NCI-H2171 (cell line): ENCODE data around the gene DNAI2.
"Not testable (repeated sequence)": the region's sequence is repeated elsewhere in the genome, so short reads cannot be mapped to it uniquely, and the experiment has no call there.

Experiments
- DNase-seq: peaks from one replicate; lab custom pipeline; 2025; lab: John Stamatoyannopoulos, UW

The DNAI2 gene

DNA sequence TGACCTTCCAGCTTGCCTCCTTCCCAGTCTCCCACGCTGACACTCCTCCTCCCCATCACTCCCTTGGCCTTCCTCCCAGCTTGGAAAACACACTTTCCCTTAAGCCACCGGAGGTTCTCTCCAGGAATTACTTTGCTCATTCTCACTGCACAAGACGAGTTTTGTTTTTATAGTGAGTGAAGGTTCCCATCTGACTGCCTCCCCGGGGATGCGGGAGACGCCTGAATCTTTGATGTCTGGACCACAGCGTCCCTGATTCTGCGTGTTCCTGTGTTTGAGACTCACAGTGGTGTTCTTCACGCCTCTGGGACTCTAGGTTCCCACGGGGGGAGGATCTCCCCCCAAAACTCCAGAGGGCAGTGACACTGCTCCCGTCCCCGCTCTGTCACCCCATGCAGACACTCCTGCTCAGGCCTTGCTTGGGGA, 2.0 kb downstream of the DNAI2 start:
- DNase-seq = no peak

DNA sequence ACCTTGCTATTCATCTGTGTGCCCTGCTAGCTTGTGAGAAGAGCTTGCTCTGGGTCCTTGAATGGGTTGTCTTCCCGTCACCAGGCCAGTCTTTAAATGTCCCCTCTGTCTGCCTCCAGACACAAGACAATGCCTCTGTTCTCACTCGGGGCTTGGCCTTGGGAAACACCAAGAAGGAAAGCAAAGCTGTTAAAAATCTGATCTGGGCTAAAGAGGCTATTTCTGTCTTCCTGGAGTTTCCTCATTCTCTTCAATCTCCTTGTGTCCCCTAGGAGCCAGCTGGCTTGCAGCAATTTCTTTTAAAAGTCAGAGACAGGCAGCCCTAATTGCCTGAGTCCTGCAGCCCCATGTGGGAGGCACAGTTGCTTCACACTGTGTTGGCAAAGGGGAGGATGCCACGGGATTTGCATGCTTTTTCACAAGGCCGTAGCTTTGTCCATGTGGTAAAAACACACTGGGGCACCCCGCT, 2.5 kb downstream of the DNAI2 start:
- no peak for DNase-seq

DNA sequence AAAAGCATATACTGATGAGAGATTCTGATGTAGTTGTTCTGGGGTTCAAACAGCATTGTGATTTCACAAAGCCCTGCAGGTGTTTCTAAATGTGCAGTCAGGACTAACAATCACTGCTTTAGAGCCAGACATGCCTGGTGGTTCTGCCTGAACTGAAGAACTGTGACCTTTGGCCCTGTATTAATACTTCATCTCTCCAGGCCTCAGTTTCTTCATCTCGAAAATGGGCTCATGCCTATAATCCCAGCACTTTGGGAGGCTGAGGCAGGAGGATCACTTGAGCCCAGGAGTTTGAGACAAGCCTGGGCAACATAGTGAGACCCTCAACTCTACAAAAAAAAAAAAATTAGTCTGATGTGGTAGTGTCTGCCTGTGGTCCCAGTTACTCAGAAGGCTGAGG, 3.9 kb downstream of the DNAI2 start:
- DNase-seq = no peak

DNA sequence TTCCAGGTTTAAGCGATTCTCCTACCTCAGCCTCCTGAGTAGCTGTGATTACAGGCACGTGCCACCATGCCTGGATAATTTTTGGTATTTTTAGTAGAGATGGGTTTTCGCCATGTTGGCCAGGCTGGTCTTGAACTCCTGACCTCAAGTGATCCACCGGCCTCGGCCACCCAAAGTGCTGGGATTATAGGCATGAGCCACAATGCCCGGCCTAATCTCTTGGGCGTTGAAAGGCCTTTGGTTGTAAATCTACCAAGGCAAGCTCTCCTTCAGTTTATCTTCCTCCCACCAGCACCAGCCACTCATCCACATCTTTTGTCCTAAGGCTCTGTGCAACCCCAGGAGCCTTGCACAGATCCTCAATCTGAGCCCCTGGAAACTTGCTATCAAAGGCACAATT, 5.6 kb downstream of the DNAI2 start:
- not testable (repeated sequence) for DNase-seq

DNA sequence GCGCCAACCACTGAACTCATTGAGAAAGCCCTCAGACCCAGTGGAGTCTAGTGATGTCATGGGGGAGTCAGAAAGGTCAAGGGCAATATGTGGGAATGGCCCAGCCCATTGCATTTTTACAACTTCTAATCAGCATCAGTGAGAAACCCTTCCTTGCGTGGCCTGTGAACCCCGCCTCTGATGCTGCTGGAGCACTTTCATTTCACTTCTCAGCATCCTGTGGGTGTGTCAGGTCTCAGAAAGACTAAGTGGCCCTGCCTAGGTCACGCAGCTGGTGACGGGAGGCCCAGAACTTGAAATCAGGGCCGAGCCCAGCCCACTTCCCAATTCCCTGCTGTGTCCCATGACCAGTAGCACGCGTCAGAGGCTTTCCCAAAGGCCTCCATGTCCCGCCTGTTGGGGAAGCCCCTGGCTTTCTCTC, 6.1 kb downstream of the DNAI2 start:
- DNase-seq = no peak

DNA sequence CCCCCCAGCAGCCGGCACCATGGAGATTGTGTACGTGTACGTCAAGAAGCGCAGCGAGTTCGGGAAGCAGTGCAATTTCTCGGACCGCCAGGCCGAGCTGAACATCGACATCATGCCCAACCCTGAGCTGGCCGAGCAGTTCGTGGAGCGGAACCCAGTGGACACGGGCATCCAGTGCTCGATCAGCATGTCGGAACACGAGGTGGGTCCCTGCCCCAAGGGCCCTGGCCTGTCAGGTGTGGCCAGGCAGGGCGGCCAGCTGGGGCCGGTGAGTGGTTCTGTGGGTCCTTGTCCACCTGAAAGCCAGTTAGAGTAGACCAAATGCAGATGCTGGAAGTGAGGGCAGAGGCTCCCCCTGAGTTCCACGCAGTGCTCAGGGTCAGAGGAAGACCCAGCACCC, 7.8 kb downstream of the DNAI2 start:
- DNase-seq = no peak

DNA sequence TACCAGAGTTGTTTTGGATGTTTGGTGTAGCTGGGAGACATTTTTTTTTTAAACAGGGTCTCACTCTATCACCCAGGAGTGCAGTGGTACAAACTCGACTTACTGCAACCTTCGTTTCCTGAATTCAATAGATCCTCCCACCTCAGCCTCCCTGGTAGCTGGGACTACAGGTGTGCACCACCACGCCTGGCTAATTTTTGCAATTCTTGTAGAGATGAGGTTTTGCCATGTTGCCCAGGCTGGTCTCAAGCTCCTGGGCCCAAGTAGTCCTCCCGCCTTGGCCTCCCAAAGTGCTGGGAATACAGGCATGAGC, 8.2 kb downstream of the DNAI2 start:
- DNase-seq = not testable (repeated sequence)

DNA sequence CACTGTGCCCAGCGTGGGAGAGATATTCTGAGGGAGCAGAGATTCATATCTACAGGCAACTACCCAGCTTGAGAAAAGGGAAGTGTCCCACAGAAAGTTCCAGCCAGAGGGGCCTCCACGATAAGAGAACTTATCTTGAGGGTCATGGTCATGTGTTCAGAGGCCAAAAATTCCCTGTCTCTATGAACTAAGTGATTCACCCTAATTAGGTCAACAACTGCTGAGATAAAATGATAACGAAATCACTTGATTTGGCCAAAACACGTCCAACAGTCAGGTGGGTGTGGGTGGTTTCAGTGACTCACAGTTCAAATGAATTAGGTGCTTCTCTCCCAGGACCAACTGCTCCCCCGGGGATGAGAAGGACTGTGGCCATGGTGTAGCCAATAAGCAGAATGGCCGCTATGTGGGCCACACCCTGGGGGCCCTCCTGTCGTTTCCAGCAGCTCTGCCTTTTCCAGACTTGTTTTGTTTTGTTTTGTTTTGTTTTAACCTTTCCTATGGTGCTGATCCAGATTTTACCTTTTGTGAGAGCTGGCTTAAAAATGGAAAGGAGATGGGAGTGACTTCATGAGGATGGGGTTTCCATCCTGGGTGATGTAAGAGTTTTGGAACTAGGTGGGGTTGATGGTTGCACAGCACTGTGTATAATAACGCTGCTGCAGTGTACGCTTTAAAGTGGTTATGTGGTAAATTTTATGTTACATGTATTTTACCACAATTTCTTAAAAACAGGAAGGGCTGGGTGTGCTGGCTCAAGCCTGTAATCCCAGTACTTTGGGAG, 8.7 kb downstream of the DNAI2 start:
- DNase-seq = no peak

DNA sequence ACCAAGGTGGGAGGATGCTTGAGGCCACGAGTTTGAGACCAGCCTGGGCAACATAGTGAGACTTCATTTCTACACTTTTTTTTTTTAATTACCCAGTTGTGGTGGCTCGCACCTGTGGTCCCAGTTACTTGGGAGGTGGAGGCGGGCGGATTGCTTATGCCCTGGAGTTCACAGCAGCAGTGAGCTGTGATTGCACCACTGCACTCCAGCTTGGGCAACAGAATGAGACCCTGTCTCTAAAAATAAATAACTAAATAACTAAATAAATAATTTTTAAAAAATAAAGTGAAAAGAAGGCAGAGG, 9.3 kb downstream of the DNAI2 start:
- DNase-seq = no peak

DNA sequence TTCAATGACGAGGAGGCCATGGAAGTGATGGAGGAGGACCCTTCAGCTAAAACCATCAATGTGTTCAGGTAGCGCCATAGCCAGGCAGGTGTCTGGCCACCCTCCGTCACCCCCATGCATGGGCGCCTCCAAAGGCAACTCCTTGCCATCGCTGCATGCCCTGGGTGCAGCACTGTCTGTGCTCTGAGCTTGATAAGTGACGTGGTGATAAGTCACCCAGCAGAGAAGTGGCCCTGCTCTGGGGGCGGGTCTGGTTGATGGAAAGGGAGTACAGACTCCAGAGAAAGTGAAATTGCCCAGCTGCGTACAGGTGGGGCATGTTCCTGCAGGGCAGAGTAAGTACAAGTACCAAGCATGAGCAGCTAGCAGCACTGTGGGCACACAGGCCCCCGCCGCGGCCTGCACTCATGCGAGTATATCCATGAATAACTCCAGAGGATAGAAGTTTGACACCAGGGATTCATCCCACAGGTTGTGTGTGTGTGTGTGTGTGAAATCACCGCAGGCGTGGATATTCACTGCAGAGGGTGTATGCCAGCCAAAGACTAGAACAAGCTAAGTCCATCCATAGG, 13.1 kb downstream of the DNAI2 start:
- no peak for DNase-seq

DNA sequence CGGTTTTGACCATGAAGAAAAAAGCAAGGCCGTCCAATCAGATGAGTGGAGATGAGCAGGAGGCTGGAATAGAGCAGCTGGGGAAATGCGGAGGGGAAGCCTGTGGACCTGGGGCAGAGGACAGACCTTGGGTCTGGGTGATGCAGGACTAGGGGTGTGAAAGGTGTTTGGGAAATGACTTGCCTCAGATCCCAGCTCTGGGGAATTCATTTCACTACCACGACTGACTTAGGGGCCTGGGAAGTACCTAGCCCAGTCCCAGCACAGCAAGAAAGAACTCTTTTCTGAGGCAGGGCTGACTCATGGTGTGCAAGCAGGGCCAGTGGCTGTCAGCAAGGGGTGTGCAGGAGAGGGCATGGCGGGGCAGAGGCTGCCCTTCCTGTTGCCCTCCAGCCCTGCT, 14.8 kb downstream of the DNAI2 start:
- no peak for DNase-seq

DNA sequence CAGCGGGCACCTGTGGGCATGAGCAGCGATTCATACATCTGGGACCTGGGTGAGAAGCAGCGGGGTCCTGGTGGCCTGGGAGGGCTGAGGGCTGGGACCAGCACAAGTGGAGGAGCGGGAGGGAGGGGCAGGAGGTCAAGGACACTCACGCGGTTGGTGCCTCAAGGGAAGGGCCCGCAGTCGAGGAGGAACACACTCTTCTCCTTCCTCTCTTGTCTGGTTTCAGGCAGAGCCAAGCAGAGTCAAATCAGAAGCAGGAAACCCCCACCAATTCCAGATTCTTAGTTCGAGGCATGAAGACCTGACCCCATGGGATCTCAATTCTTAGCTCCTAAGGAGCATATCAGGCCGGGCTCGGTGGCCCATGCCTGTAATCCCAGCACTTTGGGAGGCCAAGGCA, 15.7 kb downstream of the DNAI2 start:
- DNase-seq = no peak

DNA sequence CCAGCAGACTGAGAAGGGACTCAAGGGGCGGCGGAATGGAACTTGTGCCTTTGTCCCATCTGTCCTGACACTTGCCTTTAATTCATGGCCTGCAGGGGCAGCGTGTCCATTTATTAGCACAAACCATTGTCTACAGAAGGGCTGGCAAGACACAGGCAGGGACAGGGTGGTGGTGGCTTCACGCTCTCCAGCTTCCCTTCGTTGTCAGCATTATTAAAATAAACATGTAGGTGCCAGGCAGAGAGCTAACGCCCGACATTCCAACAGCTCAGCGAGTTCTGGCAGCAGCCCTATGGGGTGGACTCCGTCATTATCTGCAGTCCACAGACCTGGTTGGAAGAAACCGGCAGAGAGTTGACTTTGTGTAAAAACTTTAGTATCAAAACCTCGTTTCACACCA, 16.3 kb downstream of the DNAI2 start:
- DNase-seq = no peak

DNA sequence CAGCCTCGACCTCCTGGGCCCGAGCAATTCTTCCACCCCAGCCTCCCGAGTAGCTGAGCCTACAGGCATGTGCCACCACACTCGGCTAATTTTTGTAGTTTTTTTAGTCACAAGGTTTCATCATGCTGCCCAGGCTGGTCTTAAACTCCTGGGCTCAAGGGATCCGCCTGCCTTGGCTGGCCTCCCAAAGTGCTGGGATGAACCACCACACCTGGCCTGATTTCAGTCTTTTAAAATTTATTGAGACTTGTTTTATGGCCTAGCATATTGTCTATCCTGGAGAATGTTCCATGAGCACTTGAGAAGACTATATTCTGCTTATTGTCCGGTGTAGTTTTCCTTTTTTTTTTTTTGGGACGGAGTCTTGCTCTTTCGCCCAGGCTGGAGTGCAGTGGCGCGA, 18.5 kb downstream of the DNAI2 start:
- DNase-seq = no peak

DNA sequence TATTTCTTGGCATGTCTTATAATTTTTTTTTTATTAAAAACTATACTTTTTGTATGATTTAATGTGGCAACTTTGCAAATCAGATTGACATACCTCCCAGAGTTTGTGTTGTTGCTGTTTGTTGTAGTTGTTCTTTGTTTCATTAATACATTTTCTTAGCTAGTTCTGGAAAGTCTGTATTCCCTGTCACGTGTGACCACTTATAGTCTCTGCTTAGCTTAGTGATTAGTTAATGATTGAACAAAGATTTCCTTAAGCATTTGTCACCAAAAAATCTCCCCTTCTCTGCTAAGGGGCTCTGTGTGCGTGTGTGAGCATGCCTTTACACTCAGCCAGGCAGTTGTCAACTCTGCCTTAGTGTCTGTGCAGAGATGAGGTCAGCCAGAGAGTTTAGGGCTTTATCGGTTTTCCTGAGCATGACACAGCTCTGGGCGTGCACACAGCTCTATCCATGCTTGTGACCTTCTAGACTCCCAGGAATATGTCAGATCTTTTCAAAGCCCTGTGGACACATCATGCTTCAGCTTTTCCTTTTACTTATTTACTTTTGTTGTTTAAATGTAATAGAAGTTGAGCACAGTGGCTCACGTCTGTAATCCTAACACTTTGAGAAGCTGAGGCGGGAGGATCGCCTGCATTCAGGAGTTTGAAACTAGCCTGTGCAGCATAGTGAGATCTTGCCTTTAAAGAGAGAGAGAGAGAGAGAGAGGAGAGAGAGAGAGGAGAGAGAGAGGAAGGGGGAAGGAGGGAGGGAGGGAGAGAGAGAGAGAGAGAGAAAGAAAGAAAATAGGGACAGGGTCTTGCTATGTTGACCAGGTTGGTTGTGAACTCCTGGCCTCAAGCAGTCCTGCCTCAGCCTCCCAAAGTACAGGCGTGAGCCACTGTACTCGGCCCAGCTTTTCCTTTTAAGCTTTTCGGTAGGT, 21.9 kb downstream of the DNAI2 start:
- no peak for DNase-seq

DNA sequence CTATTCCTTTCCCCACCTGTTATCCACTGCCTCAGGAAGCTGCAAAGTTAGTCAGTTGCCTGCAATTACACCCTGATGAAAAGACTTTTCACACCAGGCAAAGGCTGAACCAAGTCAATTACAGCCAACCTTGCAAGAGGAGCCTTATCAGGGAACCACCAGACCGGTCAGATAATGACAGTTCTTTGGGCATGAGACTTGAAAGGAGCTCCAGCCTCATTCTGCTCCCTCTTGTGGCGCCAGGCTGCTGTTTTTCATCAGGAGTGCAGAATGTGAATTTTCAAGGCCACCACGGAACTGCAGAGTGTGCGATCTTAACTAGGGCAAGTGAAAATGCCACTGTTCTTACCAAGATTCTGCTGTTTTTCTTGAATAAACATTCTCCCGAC, 22.5 kb downstream of the DNAI2 start:
- DNase-seq = no peak

DNA sequence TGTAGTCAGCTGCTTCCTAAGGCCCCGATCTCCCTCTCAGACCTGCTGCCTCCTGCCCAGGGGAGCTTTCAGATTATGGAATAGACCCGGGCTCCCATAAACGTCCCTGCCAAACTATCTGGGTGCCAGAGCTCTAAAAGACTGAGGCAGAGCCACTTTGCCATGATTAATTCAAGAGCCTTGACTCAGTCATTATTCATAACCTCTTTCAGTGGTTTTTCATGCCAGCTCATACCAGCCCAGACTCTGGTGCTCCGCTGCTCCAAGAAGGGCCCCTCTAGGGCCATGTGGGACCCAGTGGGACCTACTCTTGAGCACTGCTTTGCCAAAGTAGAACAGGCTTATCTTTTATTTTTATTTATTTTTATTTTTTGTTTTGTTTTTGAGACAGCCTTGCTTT, 23.9 kb downstream of the DNAI2 start:
- DNase-seq = no peak

DNA sequence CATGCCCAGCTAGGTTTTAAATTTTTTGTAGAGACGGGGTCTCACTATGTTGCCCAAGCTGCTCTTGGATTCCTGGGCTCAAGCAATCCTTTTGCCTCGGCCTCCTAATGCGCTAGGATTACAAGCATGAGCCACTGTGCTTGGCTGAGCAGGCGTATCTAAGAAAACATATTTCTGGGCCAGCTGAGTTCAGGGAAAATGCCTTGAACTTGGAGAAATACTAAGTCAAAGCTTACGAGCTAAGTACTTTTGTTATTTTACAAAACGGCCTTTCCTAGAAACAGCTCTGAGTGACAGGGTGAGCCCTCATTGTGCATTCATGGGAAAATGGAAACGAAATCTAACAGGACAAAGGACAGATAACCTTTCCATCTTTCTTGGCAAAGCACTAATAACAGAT, 24.7 kb downstream of the DNAI2 start:
- DNase-seq = no peak

DNA sequence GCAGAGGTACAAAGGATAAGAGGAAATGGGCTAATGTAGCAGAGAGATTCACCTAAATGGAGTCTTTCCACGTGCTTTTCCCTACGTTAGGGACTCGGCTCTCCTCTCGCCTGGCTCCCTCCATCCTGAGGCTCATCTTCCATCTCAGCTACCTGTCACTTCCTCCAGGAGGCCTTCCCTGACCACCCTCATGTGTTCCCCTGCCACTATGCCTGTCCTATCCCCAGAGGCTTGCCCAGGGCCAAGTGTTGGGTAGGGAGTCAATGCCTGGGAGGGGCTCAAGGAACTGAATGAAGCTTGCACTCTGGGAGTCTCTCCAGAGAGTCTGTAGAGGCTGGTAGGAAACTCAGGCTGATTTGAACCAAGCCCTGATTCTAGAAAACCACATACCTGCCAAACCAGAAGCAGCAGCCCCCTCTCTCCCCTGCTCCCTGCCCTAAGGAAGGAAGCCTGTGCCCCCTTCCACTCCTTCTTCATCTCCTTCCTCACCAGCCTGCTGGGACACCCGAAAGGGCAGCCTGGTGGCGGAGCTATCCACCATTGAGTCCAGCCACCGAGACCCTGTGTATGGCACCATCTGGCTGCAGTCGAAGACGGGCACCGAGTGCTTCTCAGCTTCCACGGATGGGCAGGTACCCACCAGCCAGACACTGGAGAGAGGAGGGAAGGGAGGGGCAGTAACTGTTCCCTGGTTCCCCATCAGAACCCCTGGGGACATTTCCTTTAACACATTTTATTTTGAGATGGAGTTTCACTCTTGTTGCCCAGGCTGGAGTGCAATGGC, 25.4 kb downstream of the DNAI2 start:
- DNase-seq = no peak

DNA sequence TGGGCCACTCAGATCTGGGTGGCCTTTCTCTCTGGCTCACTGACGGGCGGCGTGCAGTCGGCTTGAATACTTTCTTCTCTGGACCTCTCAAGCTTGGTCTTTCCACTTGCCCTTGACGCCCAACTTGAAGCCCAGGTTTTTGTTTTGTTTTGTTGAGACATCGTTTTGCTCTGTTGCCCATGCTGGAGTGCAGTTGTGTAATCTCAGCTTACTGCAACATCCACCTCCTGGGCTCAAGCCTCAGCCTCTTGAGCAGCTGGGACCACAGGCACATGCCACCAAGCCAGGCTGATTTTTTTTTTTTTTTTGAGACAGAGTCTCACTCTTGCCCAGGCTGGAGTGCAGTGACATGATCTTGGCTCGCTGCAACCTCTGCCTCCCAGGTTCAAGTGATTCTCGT, 29.3 kb downstream of the DNAI2 start:
- no peak for DNase-seq

DNA sequence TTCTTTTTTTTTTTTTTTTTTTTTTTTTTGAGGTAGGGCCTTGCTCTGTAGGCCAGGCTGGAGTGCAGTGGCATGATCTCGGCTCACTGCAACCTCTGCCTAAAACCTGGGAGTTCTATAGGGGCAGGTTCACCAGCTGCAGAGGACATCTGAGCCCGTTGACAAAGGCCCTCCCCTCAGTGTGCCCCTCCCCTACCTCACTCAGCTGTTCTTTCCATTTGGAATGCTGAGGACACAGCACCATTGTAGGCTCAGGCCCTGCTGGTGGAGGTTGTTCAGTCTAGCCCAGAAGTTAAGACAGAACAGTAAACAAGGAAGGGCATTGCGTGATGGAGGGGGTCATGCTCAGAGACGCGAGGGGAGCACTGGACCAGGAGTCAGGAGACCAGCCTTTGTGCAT, 30.1 kb downstream of the DNAI2 start:
- DNase-seq = peak; percentile 13

DNA sequence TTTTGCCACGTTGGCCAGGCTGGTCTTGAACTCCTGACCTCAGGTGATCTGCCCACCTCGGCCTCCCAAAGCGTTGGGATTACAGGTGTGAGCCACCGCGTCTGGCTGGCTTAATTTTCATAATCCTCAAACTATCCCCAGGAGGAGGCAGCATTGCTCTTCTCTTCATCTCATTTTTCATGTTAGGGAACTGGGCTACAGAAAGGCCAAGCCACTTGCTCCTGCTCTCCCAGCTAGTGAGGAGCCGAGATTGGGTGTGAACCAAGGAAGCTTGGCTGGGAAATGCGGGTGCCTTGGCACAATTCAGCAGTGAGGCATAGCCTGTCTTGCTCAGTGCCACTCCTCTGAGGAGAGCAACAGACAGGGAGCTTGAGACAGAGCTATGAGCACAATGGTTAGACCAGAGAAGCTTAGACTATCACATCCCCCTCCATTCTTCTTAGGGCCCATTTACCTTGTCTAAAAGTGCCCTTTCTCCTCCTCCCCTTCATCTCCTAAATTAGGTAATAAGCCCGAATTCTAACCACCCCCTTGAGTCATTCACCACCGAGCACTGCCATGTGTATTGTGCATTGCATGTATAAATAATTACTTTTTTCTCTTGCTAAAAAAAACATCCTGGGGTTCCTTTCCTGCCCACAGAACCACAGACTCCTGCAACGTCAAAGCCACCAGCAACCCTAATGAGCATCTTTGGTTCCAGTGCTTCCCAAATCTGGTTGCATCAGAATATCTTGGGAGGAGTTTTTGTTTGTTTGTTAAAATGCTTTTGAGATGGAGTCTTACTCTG, 32.0 kb downstream of the DNAI2 start:
- peak; percentile 21 for DNase-seq
